ENCODE data around the gene TMEM74B. TPM values are rescaled to one million over a fixed set of nuclear protein-coding genes. Genes with fewer than 3 reads are reported as not detected.
"Not testable (repeated sequence)": the region's sequence is repeated elsewhere in the genome, so short reads cannot be mapped to it uniquely, and the experiment has no call there.

The TMEM74B gene
- total RNA-seq, 1 experiment from 2014 or later, result 1.1 TPM

DNA sequence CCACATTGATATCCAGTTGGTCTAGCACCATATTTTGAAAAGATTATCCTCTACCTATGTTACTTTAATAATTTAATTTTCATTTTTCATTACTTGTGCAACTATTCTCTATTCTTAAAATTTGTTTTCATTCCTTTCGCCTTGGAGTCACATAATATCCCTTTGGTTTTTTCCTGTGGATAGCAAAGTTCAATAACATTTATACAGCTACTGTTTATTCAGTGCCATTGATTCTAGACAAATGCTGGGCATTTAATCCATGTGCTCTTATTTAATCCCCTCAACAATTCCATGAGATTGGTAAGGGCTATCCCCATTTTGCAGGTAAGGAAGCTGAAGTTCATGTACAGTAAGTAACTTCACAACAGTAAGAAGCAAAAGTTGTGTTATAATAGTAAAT lies 33.8 kb downstream of the TMEM74B start:
- ChIA-PET POLR2A (no interaction called here), CTCF (no interaction called here)
- intact Hi-C loops (cut with micrococcal nuclease; ENCODE audit: unreplicated experiment), result no loop called here
- H3K4me1 ChIP-seq (ENCODE audit: control insufficient read depth, insufficient read depth, low read length), result no peaks in the 10 kb centered on the region
- no peak overlapping the region for H3K4me3 ChIP-seq (ENCODE audit: low read depth in 2 of 2, low read length in 2 of 2)
- no peak overlapping the region for H3K27ac ChIP-seq (ENCODE audit: low read length)
- peaks cover 35% of the 10 kb centered on the region for H3K36me3 ChIP-seq (ENCODE audit: control insufficient read depth, insufficient read depth, low read length)
- DNase-seq (ENCODE audit: low read depth, low spot score), result no peak
- in situ Hi-C loops (cut with HindIII; ENCODE audit: low pct_unique_long_range_greater_than_20kb, low sequenced_read_pairs), result no loop called here
- no peak for ATAC-seq
- H3K27me3 ChIP-seq (ENCODE audit: control insufficient read depth, insufficient read depth, low read length), result no peaks in the 10 kb centered on the region
- no peaks in the 10 kb centered on the region for H3K9me3 ChIP-seq (ENCODE audit: control insufficient read depth, insufficient read depth, low read depth, low read length)
- TF ChIP-seq, protein P1, sequence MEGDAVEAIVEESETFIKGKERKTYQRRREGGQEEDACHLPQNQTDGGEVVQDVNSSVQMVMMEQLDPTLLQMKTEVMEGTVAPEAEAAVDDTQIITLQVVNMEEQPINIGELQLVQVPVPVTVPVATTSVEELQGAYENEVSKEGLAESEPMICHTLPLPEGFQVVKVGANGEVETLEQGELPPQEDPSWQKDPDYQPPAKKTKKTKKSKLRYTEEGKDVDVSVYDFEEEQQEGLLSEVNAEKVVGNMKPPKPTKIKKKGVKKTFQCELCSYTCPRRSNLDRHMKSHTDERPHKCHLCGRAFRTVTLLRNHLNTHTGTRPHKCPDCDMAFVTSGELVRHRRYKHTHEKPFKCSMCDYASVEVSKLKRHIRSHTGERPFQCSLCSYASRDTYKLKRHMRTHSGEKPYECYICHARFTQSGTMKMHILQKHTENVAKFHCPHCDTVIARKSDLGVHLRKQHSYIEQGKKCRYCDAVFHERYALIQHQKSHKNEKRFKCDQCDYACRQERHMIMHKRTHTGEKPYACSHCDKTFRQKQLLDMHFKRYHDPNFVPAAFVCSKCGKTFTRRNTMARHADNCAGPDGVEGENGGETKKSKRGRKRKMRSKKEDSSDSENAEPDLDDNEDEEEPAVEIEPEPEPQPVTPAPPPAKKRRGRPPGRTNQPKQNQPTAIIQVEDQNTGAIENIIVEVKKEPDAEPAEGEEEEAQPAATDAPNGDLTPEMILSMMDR (IDR thresholded peaks at IDR 0.05), result no peak
- BruUV-seq (replicated peaks), result no TSS peak

DNA sequence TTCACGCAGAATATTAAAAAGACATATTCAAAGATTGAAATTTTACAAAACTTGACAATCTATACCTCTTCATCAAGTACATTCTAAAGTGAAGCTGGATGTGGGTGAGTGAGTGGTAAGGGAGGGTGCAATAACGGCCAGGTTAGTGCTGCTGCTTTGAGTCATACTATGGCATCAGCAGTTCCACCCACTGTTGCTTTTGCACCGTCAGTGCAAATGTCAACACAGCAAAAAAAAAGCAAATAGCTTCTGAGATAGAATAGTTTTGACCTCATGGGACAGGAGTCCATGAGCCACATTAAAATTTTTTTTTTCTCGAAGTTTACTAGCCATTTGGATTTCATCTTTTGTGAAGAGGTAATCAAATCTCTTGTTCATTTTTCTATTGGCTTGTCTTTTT lies 34.6 kb downstream of the TMEM74B start:
- TF ChIP-seq, protein P1 (IDR thresholded peaks at IDR 0.05), result no peak
- TF ChIP-seq TCF7L2 (IDR thresholded peaks at IDR 0.05; ENCODE audit: low read depth, low read length) (no peak), POLR2AphosphoS5 (IDR thresholded peaks at IDR 0.05; ENCODE audit: low read depth, low read length) (no peak), SIN3A (IDR thresholded peaks at IDR 0.05; ENCODE audit: borderline replicate concordance, insufficient read depth, low read depth, low read length) (no peak)
- TF ChIP-seq, protein P2, sequence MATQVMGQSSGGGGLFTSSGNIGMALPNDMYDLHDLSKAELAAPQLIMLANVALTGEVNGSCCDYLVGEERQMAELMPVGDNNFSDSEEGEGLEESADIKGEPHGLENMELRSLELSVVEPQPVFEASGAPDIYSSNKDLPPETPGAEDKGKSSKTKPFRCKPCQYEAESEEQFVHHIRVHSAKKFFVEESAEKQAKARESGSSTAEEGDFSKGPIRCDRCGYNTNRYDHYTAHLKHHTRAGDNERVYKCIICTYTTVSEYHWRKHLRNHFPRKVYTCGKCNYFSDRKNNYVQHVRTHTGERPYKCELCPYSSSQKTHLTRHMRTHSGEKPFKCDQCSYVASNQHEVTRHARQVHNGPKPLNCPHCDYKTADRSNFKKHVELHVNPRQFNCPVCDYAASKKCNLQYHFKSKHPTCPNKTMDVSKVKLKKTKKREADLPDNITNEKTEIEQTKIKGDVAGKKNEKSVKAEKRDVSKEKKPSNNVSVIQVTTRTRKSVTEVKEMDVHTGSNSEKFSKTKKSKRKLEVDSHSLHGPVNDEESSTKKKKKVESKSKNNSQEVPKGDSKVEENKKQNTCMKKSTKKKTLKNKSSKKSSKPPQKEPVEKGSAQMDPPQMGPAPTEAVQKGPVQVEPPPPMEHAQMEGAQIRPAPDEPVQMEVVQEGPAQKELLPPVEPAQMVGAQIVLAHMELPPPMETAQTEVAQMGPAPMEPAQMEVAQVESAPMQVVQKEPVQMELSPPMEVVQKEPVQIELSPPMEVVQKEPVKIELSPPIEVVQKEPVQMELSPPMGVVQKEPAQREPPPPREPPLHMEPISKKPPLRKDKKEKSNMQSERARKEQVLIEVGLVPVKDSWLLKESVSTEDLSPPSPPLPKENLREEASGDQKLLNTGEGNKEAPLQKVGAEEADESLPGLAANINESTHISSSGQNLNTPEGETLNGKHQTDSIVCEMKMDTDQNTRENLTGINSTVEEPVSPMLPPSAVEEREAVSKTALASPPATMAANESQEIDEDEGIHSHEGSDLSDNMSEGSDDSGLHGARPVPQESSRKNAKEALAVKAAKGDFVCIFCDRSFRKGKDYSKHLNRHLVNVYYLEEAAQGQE (IDR thresholded peaks at IDR 0.05; ENCODE audit: insufficient read depth in 1 of 2, low read depth in 2 of 2, low read length in 1 of 2), result no peak
- CTCF ChIA-PET, result no interaction called here
- Histone ChIP-seq H3K27me3 (ENCODE audit: control insufficient read depth, insufficient read depth, low read length) (no peaks in the 10 kb centered on the region), H3K4me3 (ENCODE audit: low read depth in 2 of 2, low read length in 2 of 2) (no peak overlapping the region), H3K27ac (ENCODE audit: low read length) (no peak overlapping the region), H3K36me3 (ENCODE audit: control insufficient read depth, insufficient read depth, low read length) (peaks cover 35% of the 10 kb centered on the region), H3K4me1 (ENCODE audit: control insufficient read depth, insufficient read depth, low read length) (no peaks in the 10 kb centered on the region), H3K9me3 (ENCODE audit: control insufficient read depth, insufficient read depth, low read depth, low read length) (no peaks in the 10 kb centered on the region)
- POLR2A ChIA-PET, result no interaction called here
- BruUV-seq (replicated peaks), result no TSS peak
- DNase-seq (ENCODE audit: low read depth, low spot score) (peak; percentile 30), ATAC-seq (no peak)
- intact Hi-C loops (cut with micrococcal nuclease; ENCODE audit: unreplicated experiment) (no loop called here), in situ Hi-C loops (cut with HindIII; ENCODE audit: low pct_unique_long_range_greater_than_20kb, low sequenced_read_pairs) (no loop called here)

DNA sequence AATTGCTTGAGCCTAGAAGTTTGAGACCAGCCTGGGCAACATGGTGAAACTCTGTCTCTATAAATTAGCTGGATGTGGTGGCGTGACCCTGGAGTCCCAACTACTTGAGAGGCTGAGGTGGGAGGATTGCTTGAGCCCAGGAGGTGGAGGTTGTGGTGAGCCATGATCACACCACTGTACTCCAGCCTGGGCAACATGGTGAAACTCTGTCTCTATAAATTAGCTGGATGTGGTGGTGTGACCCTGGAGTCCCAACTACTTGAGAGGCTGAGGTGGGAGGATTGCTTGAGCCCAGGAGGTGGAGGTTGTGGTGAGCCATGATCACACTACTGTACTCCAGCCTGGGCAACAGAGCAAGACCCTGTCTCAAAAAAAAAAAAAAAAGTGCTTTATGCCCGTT lies 35.0 kb downstream of the TMEM74B start:
- intact Hi-C loops (cut with micrococcal nuclease; ENCODE audit: unreplicated experiment); H3K27ac ChIP-seq (ENCODE audit: low read length); ATAC-seq; POLR2A ChIA-PET; CTCF ChIA-PET; H3K4me1 ChIP-seq (ENCODE audit: control insufficient read depth, insufficient read depth, low read length); H3K27me3 ChIP-seq (ENCODE audit: control insufficient read depth, insufficient read depth, low read length); DNase-seq (ENCODE audit: low read depth, low spot score); H3K9me3 ChIP-seq (ENCODE audit: control insufficient read depth, insufficient read depth, low read depth, low read length); in situ Hi-C loops (cut with HindIII; ENCODE audit: low pct_unique_long_range_greater_than_20kb, low sequenced_read_pairs); H3K4me3 ChIP-seq (ENCODE audit: low read depth in 2 of 2, low read length in 2 of 2); BruUV-seq (replicated peaks): not testable (repeated sequence)
- H3K36me3 ChIP-seq (ENCODE audit: control insufficient read depth, insufficient read depth, low read length), result peaks cover 35% of the 10 kb centered on the region
